HepG2 (cell line): Measurements from ENCODE around the gene EGR4. TPM values are rescaled to one million over a fixed set of nuclear protein-coding genes. Genes with fewer than 3 reads are reported as not detected.

Experiments
- ATAC-seq: fragments of 200-7000 bp; cut with Tn5 transposase; 3 replicates; pipeline ENCODE4 v1.9.1; 2020; ENCODE audit warnings: mild to moderate bottlenecking, moderate library complexity
- BruUV-seq: library from RNA; stranded (reverse); fragments of 400-500 nt; replicated peaks from 2 replicates; lab custom pipeline; 2021; lab: Mats Ljungman, UMichigan
- CTCF ChIA-PET: fragments of 300-600 bp; formaldehyde crosslinking; extraction: SDS; loops from one replicate; lab custom pipeline; 2021; ENCODE audit warnings: low total read pairs, inconsistent platforms, low intra/inter-chr PET ratio; lab: Yijun Ruan, JAX
- POLR2A ChIA-PET: fragments of 350-600 bp; sonication (Branson Sonifier 250); formaldehyde crosslinking; loops from one replicate; lab custom pipeline; 2020; ENCODE audit warnings: antibody characterized with exemption, inconsistent platforms; lab: Yijun Ruan, JAX
- DNase-seq: peaks from one replicate; pipeline ENCODE4 v3.0.0-alpha.2; 2015; ENCODE audit warnings: low spot score
- FAIRE-seq: peaks from 3 replicates; lab custom pipeline; 2011; peaks lifted over from hg19 to GRCh38; lab: Jason Lieb, UNC
- H2AFZ ChIP-seq: one replicate; pipeline ENCODE4 v1.6.1; 2011; ENCODE audit warnings: low read length, inconsistent platforms
- H3K27ac ChIP-seq: fragments of 300-600 bp; 3 replicates; pipeline ENCODE4 v1.8.0; 2011; ENCODE audit warnings: mixed run types, mild to moderate bottlenecking, mixed read lengths, low read length, inconsistent platforms; ENCODE audit not compliant: insufficient read depth; ENCODE audit errors: extremely low read length
- H3K27me3 ChIP-seq, 2 experiments: fragments of 200-600 bp in 1 of 2; 2 replicates in 1 of 2; 3 replicates in 1 of 2; pipeline versions ENCODE4 v1.6.0 to v1.8.0; 2011; ENCODE audit warnings: low read length in 2 of 2, mild to moderate bottlenecking in 2 of 2, moderate library complexity in 2 of 2, inconsistent platforms in 1 of 2; ENCODE audit not compliant: insufficient read depth in 2 of 2, control insufficient read depth in 1 of 2
- H3K36me3 ChIP-seq, 2 experiments: fragments of 200-600 bp in 1 of 2; replicated peaks in 1 of 2; 2 replicates in 1 of 2; 3 replicates in 1 of 2; pipeline versions ENCODE4 v1.5.1 to v1.8.0; 2011; ENCODE audit warnings: low read length in 2 of 2, inconsistent platforms in 1 of 2; ENCODE audit not compliant: insufficient read depth in 2 of 2, control insufficient read depth in 1 of 2
- H3K4me1 ChIP-seq: 2 replicates; pipeline ENCODE4 v1.5.1; 2012; ENCODE audit warnings: low read length, inconsistent platforms; ENCODE audit not compliant: insufficient read depth
- H3K4me2 ChIP-seq: 2 replicates; pipeline ENCODE4 v1.6.0; 2011; ENCODE audit warnings: low read depth, low read length, inconsistent platforms
- H3K4me3 ChIP-seq, 3 experiments: fragments of 200-600 bp in 1 of 3; sonication (generic), shearing (Covaris generic) in 1 of 3; replicated peaks in 1 of 3; 2 replicates each; pipeline ENCODE4 v1.5.1; 2011 to 2016; ENCODE audit warnings: low read length in 3 of 3, inconsistent platforms in 2 of 3, low read depth in 2 of 3, mild to moderate bottlenecking in 2 of 3, control low read depth in 1 of 3, mixed read lengths in 1 of 3; ENCODE audit not compliant: insufficient read depth in 1 of 3
- H3K79me2 ChIP-seq: one replicate; pipeline ENCODE4 v1.6.1; 2011; ENCODE audit warnings: low read length, inconsistent platforms; ENCODE audit not compliant: insufficient read depth
- H3K9ac ChIP-seq: 2 replicates; pipeline ENCODE4 v1.6.0; 2011; ENCODE audit warnings: mild to moderate bottlenecking, low read depth, low read length, inconsistent platforms; ENCODE audit not compliant: insufficient read depth
- H3K9me3 ChIP-seq: 2 replicates; pipeline ENCODE4 v1.5.1; 2012; ENCODE audit warnings: mild to moderate bottlenecking, low read length
- H4K20me1 ChIP-seq: 2 replicates; pipeline ENCODE4 v1.6.0; 2011; ENCODE audit warnings: inconsistent platforms, mild to moderate bottlenecking, low read length, moderate library complexity; ENCODE audit not compliant: insufficient read depth
- MIER2 ChIP-seq: IDR thresholded peaks from 2 replicates; pipeline ENCODE4 v1.6.1; 2016; ENCODE audit warnings: missing biosample characterization, missing genetic modification reagents
- NBN ChIP-seq: fragments of 450-650 bp; conservative IDR thresholded peaks from 2 replicates; pipeline ENCODE4 v1.6.1; 2017
- PATZ1 ChIP-seq: sonication (generic); formaldehyde crosslinking; IDR thresholded peaks from 2 replicates; pipeline ENCODE4 v1.4.0; 2020; ENCODE audit warnings: missing genetic modification reagents
- SAFB2 ChIP-seq: sonication (generic); formaldehyde crosslinking; IDR thresholded peaks from 2 replicates; pipeline ENCODE4 v1.5.1; 2020; ENCODE audit warnings: missing genetic modification reagents, low read depth, mild to moderate bottlenecking, borderline replicate concordance
- TFDP2 ChIP-seq: sonication (generic); formaldehyde crosslinking; IDR thresholded peaks from 2 replicates; pipeline ENCODE4 v1.4.0; 2020; ENCODE audit warnings: missing genetic modification reagents
- TOPORS ChIP-seq: sonication (generic); formaldehyde crosslinking; IDR thresholded peaks from 2 replicates; pipeline ENCODE4 v1.8.0; 2023; ENCODE audit warnings: mild to moderate bottlenecking, missing genetic modification reagents
- ZNF333 ChIP-seq: sonication (generic); formaldehyde crosslinking; IDR thresholded peaks from 2 replicates; pipeline ENCODE4 v1.4.0; 2020; ENCODE audit warnings: mild to moderate bottlenecking, missing genetic modification reagents, borderline replicate concordance
- ZNF574 ChIP-seq: sonication (generic); formaldehyde crosslinking; IDR thresholded peaks from 2 replicates; pipeline ENCODE4 v1.4.0; 2020; ENCODE audit warnings: missing genetic modification reagents
- ZNF646 ChIP-seq: sonication (generic); formaldehyde crosslinking; IDR thresholded peaks from 2 replicates; pipeline ENCODE4 v1.9.0; 2021; ENCODE audit warnings: mild to moderate bottlenecking, missing genetic modification reagents
- ZNF709 ChIP-seq: sonication (generic); formaldehyde crosslinking; IDR thresholded peaks from 2 replicates; pipeline ENCODE4 v1.5.0; 2020; ENCODE audit warnings: mild to moderate bottlenecking, missing genetic modification reagents
- WGBS: methylation state at CpG from one replicate; pipeline ENCODE4 v1.1.6; 2017; ENCODE audit warnings: low lambda C conversion rate; 5-methylcytosine and 5-hydroxymethylcytosine counted together
- in situ Hi-C: cut with HindIII; loops from 2 replicates; pipeline ENCODE4 v1.10.0; 2017; ENCODE audit warnings: low pct_unique_long_range_greater_than_20kb; ENCODE audit not compliant: extremely low pct_ligation_motif_present
- intact Hi-C: fragments of 100-400 bp; cut with micrococcal nuclease; formaldehyde crosslinking; loops from one replicate; pipeline ENCODE4 v1.10.0; 2022; ENCODE audit not compliant: unreplicated experiment
- polyA plus RNA-seq, 8 experiments: library from polyadenylated mRNA; depleted of rRNA in 3 of 8; stranded (reverse) in 7 of 8; unstranded in 1 of 8; fragments of >200 nt; fragmentation: Illumina TruSeq in 4 of 8; extraction: Trizol in 4 of 8; gene quantifications; 2 replicates each; pipeline versions ENCODE4 v1.2.1 to v1.2.3, GENCODE V29; 2011 to 2016; ENCODE audit warnings: low read depth in 4 of 8, missing spikeins in 1 of 8, mixed read lengths in 1 of 8; ENCODE audit not compliant: insufficient read depth in 1 of 8
- total RNA-seq, 5 experiments: library from RNA; depleted of rRNA; stranded (reverse); fragments of >200 nt; fragmentation: Illumina TruSeq; extraction: Trizol; gene quantifications; 2 replicates each; pipeline ENCODE4 v1.2.3, GENCODE V29; 2016; ENCODE audit warnings: low read depth in 1 of 5

The EGR4 gene
- total and polyA plus RNA-seq, 2 of the 13 experiments (the other 11 are each of a cell fraction or from before 2014, with no cell fraction given) = not detected

GRCh38 chr2:73255007-73255644 is 38.2 kb downstream of the EGR4 start:
- H3K4me2 ChIP-seq = no peak overlapping the region
- in situ Hi-C loops (no loop called here), intact Hi-C loops (no loop called here)
- FAIRE-seq (no peak), ATAC-seq (peak; percentile 12), DNase-seq (no peak)
- WGBS = 58% methylated on average over 3 of the region's 4 CpGs
- H3K9ac ChIP-seq = no peak overlapping the region
- no peak overlapping the region for H3K27ac ChIP-seq
- H2AFZ ChIP-seq = no peak overlapping the region
- no peaks in the 10 kb centered on the region for H3K9me3 ChIP-seq
- no TSS peak for BruUV-seq
- CTCF ChIA-PET = no interaction called here
- no peaks in the 10 kb centered on the region for H3K79me2 ChIP-seq
- peaks cover 23 to 48% of the 10 kb centered on the region in 2 experiments for H3K36me3 ChIP-seq
- no peak overlapping the region for H3K4me3 ChIP-seq
- H4K20me1 ChIP-seq = peaks cover 1% of the 10 kb centered on the region; the same call in 1 of the 2 replicates
- peaks cover 11% of the 10 kb centered on the region for H3K4me1 ChIP-seq
- H3K27me3 ChIP-seq = no peaks in the 10 kb centered on the region
- POLR2A ChIA-PET = interaction anchor here (2.5 kb wide), 1 partner anchor 22 kb away, joined by 10 read pairs; the partner anchor contains the start of genes CCT7 and PRADC1
- TF ChIP-seq NBN (no peak), MIER2 (CRISPR knock-in tag) (no peak), TOPORS (CRISPR knock-in tag) (0 out of 2 replicates have a peak, but pooled peaks have one; percentile 25), ZNF646 (no peak), ZNF709 (CRISPR knock-in tag) (no peak), PATZ1 (CRISPR knock-in tag) (no peak), ZNF333 (no peak), SAFB2 (CRISPR knock-in tag) (no peak), ZNF574 (CRISPR knock-in tag) (no peak), TFDP2 (CRISPR knock-in tag) (no peak)
